Measurements from ENCODE around the gene TPX2.

The TPX2 gene

GRCh38 chr20:31720486-31721407 is 18.3 kb upstream of the TPX2 start:
- peak; percentile 35 for TF ChIP-seq CTCF (IDR thresholded peaks at IDR 0.05; ENCODE audit: borderline replicate concordance, control extremely low read depth, extremely low read depth, insufficient read depth, missing control alignments)
- in situ Hi-C loops (cut with MboI; ENCODE audit: low sequenced_read_pairs, unreplicated experiment): no loop called here
- DNase-seq (ENCODE audit: low spot score): no peak

GRCh38 chr20:31721408-31722256 is 17.5 kb upstream of the TPX2 start:
- DNase-seq (ENCODE audit: low spot score): no peak
- no peak for TF ChIP-seq CTCF (IDR thresholded peaks at IDR 0.05; ENCODE audit: borderline replicate concordance, control extremely low read depth, extremely low read depth, insufficient read depth, missing control alignments)
- in situ Hi-C loops (cut with MboI; ENCODE audit: low sequenced_read_pairs, unreplicated experiment): no loop called here

DNA sequence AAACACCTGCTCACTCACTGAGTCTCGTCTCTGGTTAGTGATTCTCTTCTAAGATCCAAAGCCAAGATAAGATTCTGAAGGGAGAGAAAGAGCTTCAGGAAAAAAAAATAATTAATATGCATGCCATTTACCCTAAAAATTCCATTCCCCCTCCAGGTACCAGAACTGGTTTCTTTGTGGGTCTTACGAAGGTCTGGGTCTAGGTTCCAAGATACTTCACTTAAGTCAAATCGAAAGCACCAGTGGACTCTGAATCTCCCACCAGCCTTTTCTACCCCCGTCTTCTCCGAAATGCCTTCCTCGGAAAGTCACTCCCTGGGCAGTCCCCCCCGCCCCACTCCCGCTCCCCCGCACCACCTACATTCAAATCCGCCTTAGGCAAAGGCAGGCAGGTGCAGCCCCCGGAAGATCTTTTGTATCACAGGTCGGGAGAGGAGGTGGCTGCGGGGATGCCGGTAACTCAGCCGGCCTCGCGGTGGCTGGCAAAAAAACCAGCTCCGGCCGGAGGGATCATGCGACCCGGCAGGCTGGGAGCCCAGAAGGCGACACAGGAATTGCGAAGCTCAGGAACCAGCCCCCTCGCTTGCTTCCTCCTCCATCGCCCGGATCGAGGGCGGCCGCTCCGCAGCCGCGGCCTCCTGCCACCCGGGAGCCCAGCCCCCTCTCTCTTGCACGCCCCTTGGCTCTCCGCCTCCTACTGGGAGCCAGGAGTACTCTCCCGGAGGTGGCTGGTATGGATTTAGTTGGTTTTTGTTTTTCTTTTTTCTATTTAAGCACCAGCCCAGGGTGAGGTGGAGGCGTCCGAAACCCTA is 16.6 kb upstream of the TPX2 start, which contains the start of gene BCL2L1:
Gene BCL2L1 (minus strand): TSS at position 612 of the 812 bp plus-strand sequence. CDS start 650 bp downstream, outside the sequence.
- DNase-seq (ENCODE audit: low spot score): peak; percentile 66
- TF ChIP-seq CTCF (IDR thresholded peaks at IDR 0.05; ENCODE audit: borderline replicate concordance, control extremely low read depth, extremely low read depth, insufficient read depth, missing control alignments): peak; percentile 33
- in situ Hi-C loops (cut with MboI; ENCODE audit: low sequenced_read_pairs, unreplicated experiment): no loop called here

DNA sequence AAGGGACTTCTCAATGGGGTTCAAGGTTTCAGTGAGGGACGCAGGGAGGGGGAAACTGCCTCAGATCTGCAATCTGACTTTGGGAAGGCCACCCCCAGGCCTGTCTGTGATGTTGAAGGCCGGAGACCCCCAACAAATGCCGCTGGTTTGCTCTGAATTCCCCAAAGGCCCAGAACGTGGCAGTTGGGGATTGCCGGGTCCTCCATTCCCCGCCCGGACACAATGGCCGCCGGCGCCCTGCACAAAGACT is 16.1 kb upstream of the TPX2 start:
- TF ChIP-seq CTCF (IDR thresholded peaks at IDR 0.05; ENCODE audit: borderline replicate concordance, control extremely low read depth, extremely low read depth, insufficient read depth, missing control alignments): no peak
- no peak for DNase-seq (ENCODE audit: low spot score)
- in situ Hi-C loops (cut with MboI; ENCODE audit: low sequenced_read_pairs, unreplicated experiment): no loop called here

- in situ Hi-C loops (cut with MboI; ENCODE audit: low sequenced_read_pairs, unreplicated experiment): no loop called here
- DNase-seq (ENCODE audit: low spot score): peak; percentile 100
- TF ChIP-seq CTCF (IDR thresholded peaks at IDR 0.05; ENCODE audit: borderline replicate concordance, control extremely low read depth, extremely low read depth, insufficient read depth, missing control alignments): peak; percentile 78
These were observed 15.6 kb upstream of the TPX2 start for GRCh38 chr20:31723319-31724078.

Measured in GM13976 (cell line).